SK-N-MC (cell line): ENCODE results near the gene LRRC4C.

Experiments
- EZH2 ChIP-seq: fragments of 200-600 bp; sonication (generic); IDR thresholded peaks from one replicate; pipeline ENCODE4 v1.6.1; 2017; ENCODE audit warnings: antibody characterized with exemption
- FOXP2 ChIP-seq: optimal IDR thresholded peaks from 2 replicates; pipeline ENCODE3; 2011; ENCODE audit warnings: mild to moderate bottlenecking, moderate library complexity; ENCODE audit not compliant: insufficient read depth; ENCODE audit errors: extremely low read length, control extremely low read depth
- POLR2AphosphoS5 ChIP-seq: IDR thresholded peaks from 2 replicates; pipeline ENCODE4 v1.6.1; 2012; ENCODE audit warnings: mild to moderate bottlenecking, low read depth, low read length, borderline replicate concordance

DNA sequence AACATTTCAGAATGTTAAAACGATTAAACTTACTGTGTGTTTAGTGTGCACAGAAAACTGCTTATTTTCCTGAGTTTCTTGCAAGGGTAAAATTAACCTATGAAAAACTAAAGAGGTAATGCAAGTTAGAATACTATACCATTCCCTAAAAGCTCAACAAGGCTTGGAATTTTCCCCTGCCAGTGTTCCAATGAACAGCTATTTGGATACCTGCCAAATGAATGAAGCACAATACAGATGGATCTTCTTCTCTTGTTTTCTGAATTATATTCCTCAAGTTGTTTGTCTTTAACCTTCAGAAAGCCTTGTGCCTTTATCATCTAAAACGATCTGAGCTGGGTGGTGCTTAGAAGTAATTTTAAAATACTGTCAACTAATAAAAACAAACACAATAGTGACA is 204.5 kb downstream of the LRRC4C start:
- TF ChIP-seq EZH2 (no peak), POLR2AphosphoS5 (no peak), FOXP2 (no peak)
